Measurements from ENCODE around the gene SERPINI1. TPM values are rescaled to one million over a fixed set of nuclear protein-coding genes. Genes with fewer than 3 reads are reported as not detected.
"Not testable (repeated sequence)": the region's sequence is repeated elsewhere in the genome, so short reads cannot be mapped to it uniquely, and the experiment has no call there.

SERPINI1 gene
- total RNA-seq, 4 donors from 2014 or later = 0.54 to 4.1 (median 1.2) TPM; not detected in 1

DNA sequence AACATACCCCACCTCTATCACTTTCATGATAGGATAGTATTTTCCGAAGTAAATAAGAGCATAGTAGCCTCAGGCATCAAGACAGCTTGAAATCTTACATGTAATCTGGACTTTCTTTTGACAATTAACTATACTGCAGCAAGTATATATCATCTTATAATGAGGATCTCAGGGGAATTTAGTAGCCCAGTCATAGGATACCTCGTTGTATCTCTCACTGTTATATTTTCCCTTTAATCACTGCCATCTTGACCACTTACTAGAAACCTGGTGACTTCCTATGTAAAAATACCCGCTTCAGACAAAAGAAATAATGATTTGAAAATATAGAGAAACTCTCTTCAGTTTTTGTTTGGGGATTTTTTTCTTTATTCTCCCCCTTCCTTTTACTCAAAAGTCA lies 88.2 kb downstream of the SERPINI1 start:
- Histone ChIP-seq H3K27me3 (no peaks in the 10 kb centered on the region), H3K4me1 (no peaks in the 10 kb centered on the region), H3K4me3 (no peak overlapping the region), H3K27ac (no peak overlapping the region), H3K9me3 (no peaks in the 10 kb centered on the region), H3K36me3 (no peaks in the 10 kb centered on the region)
- no peak for TF ChIP-seq POLR2A (IDR thresholded peaks at IDR 0.05)
- TF ChIP-seq, protein P1, sequence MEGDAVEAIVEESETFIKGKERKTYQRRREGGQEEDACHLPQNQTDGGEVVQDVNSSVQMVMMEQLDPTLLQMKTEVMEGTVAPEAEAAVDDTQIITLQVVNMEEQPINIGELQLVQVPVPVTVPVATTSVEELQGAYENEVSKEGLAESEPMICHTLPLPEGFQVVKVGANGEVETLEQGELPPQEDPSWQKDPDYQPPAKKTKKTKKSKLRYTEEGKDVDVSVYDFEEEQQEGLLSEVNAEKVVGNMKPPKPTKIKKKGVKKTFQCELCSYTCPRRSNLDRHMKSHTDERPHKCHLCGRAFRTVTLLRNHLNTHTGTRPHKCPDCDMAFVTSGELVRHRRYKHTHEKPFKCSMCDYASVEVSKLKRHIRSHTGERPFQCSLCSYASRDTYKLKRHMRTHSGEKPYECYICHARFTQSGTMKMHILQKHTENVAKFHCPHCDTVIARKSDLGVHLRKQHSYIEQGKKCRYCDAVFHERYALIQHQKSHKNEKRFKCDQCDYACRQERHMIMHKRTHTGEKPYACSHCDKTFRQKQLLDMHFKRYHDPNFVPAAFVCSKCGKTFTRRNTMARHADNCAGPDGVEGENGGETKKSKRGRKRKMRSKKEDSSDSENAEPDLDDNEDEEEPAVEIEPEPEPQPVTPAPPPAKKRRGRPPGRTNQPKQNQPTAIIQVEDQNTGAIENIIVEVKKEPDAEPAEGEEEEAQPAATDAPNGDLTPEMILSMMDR (IDR thresholded peaks at IDR 0.05) = no peak
- no peak for DNase-seq

DNA sequence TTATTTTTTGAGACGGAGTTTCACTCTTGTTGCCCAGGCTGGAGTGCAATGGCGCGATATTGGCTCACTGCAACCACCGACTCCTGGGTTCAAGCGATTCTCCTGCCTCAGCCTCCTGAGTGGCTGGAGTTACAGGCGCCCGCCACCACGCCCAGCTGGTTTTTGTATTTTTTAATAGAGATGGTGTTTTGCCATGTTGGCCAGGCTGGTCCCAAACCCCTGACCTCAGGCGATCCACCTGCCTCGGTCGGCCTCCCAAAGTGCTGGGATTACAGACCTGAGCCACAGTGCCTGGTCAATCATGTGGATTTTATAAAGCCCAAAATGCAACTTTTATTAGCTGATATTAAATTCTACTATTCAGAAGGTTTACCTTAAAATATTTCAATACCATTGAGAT lies 92.1 kb downstream of the SERPINI1 start:
- H3K36me3 ChIP-seq, H3K9me3 ChIP-seq, H3K27me3 ChIP-seq, DNase-seq, H3K4me1 ChIP-seq, H3K4me3 ChIP-seq, H3K27ac ChIP-seq: not testable (repeated sequence)

DNA sequence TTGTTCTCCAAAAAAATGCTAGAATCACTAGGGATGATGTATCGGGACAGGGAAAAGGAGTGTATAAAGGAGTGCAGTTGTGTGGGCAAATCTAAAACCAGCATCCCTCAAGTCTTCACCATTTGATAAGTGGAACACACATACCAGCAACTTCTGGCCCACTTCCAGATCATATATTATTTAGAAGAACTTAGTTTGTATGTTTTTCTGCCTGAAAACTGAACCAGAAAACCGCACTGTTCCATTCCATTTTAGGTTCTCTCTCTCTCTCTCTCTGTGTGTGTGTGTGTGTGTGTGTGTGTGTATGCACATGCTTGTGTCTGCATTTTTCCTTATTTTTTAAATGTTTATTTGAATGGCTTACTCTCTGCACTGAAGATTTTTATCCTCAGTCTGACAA lies 93.5 kb downstream of the SERPINI1 start:
- DNase-seq = no peak
- H3K9me3 ChIP-seq = no peaks in the 10 kb centered on the region
- H3K36me3 ChIP-seq = no peaks in the 10 kb centered on the region
- no peak overlapping the region for H3K4me3 ChIP-seq
- TF ChIP-seq POLR2A (IDR thresholded peaks at IDR 0.05) = no peak
- TF ChIP-seq, protein P1 (IDR thresholded peaks at IDR 0.05) = no peak
- H3K27me3 ChIP-seq = no peaks in the 10 kb centered on the region
- H3K4me1 ChIP-seq = no peaks in the 10 kb centered on the region
- peak overlapping the region in 1 of 4 donors; percentile 26 for H3K27ac ChIP-seq

DNA sequence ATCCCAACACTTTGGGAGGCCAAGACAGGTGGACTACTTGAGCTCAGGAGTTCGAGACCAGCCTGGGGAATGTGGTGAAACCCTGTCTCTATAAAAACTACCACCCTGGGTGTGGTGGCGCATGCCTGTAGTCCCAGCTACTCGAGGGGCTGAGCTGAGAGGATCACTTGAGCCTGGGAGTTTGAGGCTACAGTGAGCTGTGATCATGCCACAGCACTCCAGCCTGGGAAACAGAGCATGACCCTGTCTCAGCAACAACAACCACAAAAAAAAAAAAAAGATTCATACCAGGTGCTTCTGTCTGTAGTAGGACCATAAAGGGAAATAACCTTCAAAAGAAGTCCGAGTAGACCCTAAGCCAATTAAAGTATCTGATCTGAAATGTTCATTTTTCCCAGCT lies 94.5 kb downstream of the SERPINI1 start:
- TF ChIP-seq POLR2A (IDR thresholded peaks at IDR 0.05) = no peak
- TF ChIP-seq, protein P1 (IDR thresholded peaks at IDR 0.05) = no peak
- Histone ChIP-seq H3K4me1 (no peaks in the 10 kb centered on the region), H3K27me3 (no peaks in the 10 kb centered on the region), H3K36me3 (no peaks in the 10 kb centered on the region), H3K27ac (peak overlapping the region in 1 of 4 donors; percentile 26), H3K9me3 (no peaks in the 10 kb centered on the region), H3K4me3 (no peak overlapping the region)
- peak in 1 of 3 donors; percentile 52 for DNase-seq

DNA sequence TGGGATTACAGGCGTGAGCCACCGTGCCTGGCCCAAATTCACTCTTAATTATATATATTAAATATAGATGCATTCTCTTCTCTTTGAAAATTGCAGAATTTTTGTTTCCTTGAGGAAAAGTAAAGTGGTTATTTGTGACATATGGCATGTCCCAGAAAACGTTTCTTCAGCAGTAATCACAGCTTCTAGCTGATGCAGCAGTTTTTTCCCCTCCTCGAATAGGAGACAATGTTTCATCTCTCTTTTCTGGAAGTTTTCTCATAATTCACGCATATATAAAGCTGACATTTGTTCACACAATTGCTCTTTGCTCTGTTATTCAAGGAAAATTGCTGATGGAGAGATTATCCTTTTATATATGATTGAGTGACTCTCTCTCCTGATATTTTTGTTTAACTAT lies 99.8 kb downstream of the SERPINI1 start:
- H3K36me3 ChIP-seq = no peaks in the 10 kb centered on the region
- no peak overlapping the region for H3K27ac ChIP-seq
- no peaks in the 10 kb centered on the region for H3K27me3 ChIP-seq
- no peak overlapping the region for H3K4me3 ChIP-seq
- H3K4me1 ChIP-seq = no peaks in the 10 kb centered on the region
- no peak for TF ChIP-seq POLR2A (IDR thresholded peaks at IDR 0.05)
- TF ChIP-seq, protein P1 (IDR thresholded peaks at IDR 0.05) = no peak
- no peaks in the 10 kb centered on the region for H3K9me3 ChIP-seq
- no peak for DNase-seq

DNA sequence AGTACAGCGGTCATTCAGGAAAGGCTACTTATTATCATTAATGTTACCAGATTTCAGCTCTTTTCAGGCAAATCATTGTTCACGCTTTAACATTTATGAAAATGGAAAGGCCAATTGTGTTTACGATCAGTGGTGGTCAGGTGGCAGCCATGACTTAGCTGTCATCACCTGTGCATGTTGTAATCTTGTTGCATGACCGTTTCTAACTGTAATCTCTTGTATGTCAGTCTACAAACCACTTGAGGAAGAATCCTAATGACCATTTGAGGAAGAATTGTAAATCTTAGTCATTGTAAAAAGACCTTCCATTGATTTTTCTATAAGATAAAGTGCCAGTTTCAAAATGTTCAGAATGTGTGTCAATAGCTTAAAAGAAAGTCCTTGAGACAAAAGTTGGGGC lies 100.4 kb downstream of the SERPINI1 start:
- DNase-seq = no peak
- no peak overlapping the region for H3K27ac ChIP-seq
- no peaks in the 10 kb centered on the region for H3K9me3 ChIP-seq
- TF ChIP-seq POLR2A (IDR thresholded peaks at IDR 0.05) = no peak
- TF ChIP-seq, protein P1 (IDR thresholded peaks at IDR 0.05) = no peak
- H3K4me3 ChIP-seq = no peak overlapping the region
- H3K36me3 ChIP-seq = no peaks in the 10 kb centered on the region
- no peaks in the 10 kb centered on the region for H3K4me1 ChIP-seq
- no peaks in the 10 kb centered on the region for H3K27me3 ChIP-seq
